Type B pancreatic cell (in vitro differentiated cells): ENCODE data around the gene ZNF674. TPM values are rescaled to one million over a fixed set of nuclear protein-coding genes. Genes with fewer than 3 reads are reported as not detected.
"Not testable (repeated sequence)": the region's sequence is repeated elsewhere in the genome, so short reads cannot be mapped to it uniquely, and the experiment has no call there.

ENCODE experiments used
- DNase-seq: peaks from one replicate; pipeline ENCODE4 v3.0.0; 2021; ENCODE audit warnings: mixed read lengths; ENCODE audit not compliant: unreplicated experiment; ENCODE audit errors: extremely low spot score
- H3K27ac Mint-ChIP-seq: 2 replicates; pipeline ENCODE4 v1.8.0; 2021; ENCODE audit warnings: mild to moderate bottlenecking, mixed read lengths
- H3K27me3 Mint-ChIP-seq: 2 replicates; pipeline ENCODE4 v1.8.0; 2021; ENCODE audit warnings: mixed read lengths
- H3K36me3 Mint-ChIP-seq: 2 replicates; pipeline ENCODE4 v1.8.0; 2021; ENCODE audit warnings: mixed read lengths
- H3K4me1 Mint-ChIP-seq: one replicate; pipeline ENCODE4 v1.8.0; 2021; ENCODE audit warnings: mixed read lengths; ENCODE audit not compliant: unreplicated experiment
- H3K4me3 Mint-ChIP-seq: 2 replicates; pipeline ENCODE4 v1.8.0; 2021; ENCODE audit warnings: mild to moderate bottlenecking, mixed read lengths
- H3K9me3 Mint-ChIP-seq: 2 replicates; pipeline ENCODE4 v1.8.0; 2021; ENCODE audit warnings: mixed read lengths
- CTCF ChIP-seq: fragments of 200-600 bp; sonication (generic); conservative IDR thresholded peaks from 2 replicates; pipeline ENCODE4 v1.5.0; 2021; ENCODE audit warnings: antibody characterized with exemption, mild to moderate bottlenecking
- total RNA-seq: library from RNA; stranded (reverse); gene quantifications from 2 replicates; pipeline ENCODE4 v1.2.1, GENCODE V29; 2021; ENCODE audit warnings: low replicate concordance

The ZNF674 gene
- total RNA-seq, 1 donor from 2014 or later, result 3.5 TPM

- no peaks in the 10 kb centered on the region for H3K9me3 Mint-ChIP-seq
- no peak overlapping the region for H3K4me3 Mint-ChIP-seq
Observed at GRCh38 chrX:46551494-46552128, 6.4 kb upstream of the ZNF674 start.

DNA sequence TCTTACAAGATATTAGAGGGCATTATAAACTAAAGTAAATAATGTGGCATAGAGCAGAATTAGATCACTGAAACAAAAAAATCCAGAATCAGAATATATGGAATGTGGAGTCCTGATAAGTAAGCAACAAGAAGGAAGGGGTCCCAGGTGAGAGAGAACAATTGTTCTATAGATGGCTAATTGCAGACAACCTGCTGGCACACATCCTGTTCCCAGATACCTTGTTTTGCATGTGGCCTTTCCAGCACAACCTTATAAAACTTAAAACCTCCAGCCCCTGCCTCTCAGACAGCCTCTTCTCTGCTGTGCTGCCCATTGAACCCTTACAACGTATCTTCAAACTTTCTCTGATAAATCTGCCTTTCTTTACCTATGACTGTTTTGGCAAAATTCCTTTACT lies 4.7 kb upstream of the ZNF674 start:
- Mint-ChIP-seq H3K4me1 (peaks cover 8% of the 10 kb centered on the region), H3K27me3 (no peaks in the 10 kb centered on the region), H3K27ac (no peak overlapping the region), H3K4me3 (no peak overlapping the region), H3K36me3 (peaks cover 3% of the 10 kb centered on the region), H3K9me3 (no peaks in the 10 kb centered on the region)
- TF ChIP-seq CTCF, result no peak
- no peak for DNase-seq

More at GRCh38 chrX:46551494-46552128, 6.4 kb upstream of the ZNF674 start:
- DNase-seq, result no peak
- Mint-ChIP-seq H3K4me1 (peaks cover 4% of the 10 kb centered on the region), H3K27ac (no peak overlapping the region), H3K36me3 (peaks cover 3% of the 10 kb centered on the region), H3K27me3 (no peaks in the 10 kb centered on the region)
- TF ChIP-seq CTCF, result no peak

DNA sequence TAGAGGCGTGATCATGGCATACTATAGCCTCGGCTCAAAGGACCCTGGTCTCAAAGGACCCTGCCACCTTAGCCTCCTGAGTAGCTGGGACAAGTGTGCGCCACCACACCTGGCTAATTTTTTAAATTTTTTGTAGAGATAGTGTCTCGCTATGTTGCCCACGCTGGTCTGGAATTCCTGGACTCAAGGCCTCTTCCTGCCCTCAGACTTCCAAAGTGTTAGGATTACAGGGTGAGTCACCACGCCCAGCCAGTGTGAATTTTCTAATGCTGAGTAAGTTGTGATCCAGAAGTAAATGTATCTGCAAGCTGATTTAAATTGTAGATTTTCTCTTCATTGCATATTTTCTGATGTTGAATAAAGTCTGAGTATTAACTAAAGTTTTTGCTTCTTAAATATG lies 2.6 kb upstream of the ZNF674 start:
- no peak overlapping the region for H3K4me3 Mint-ChIP-seq
- H3K36me3 Mint-ChIP-seq, result peaks cover 3% of the 10 kb centered on the region

DNA sequence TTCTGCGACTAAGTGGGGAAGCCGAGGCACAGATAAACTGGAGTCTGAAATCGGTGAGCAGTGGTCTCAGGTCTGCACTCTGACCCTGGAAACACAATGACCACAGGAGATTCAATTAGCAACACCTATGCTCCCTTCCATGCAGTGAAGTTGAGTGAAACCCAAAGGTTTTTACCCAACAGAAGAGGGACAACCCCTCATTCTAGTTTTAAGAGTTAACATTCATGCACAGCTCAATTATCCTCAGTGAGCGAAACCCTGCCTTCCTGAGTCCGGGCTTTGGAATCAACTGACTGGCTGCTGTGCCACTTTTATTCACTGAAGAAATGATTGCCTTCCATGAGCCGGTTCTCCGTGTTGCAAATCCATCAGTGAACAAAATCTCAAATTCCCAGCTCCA lies 694 bp downstream of the ZNF674 start:
- not testable (repeated sequence) for H3K36me3 Mint-ChIP-seq, H3K4me1 Mint-ChIP-seq, DNase-seq, H3K27me3 Mint-ChIP-seq, H3K9me3 Mint-ChIP-seq
- peak overlapping the region; percentile 98 for H3K4me3 Mint-ChIP-seq
- peak overlapping the region; percentile 95 for H3K27ac Mint-ChIP-seq

More for the DNA sequence above, 2.6 kb upstream of the ZNF674 start:
- H3K9me3 Mint-ChIP-seq, result no peaks in the 10 kb centered on the region
- peaks cover 6% of the 10 kb centered on the region for H3K4me1 Mint-ChIP-seq
- TF ChIP-seq CTCF, result no peak
- no peaks in the 10 kb centered on the region for H3K27me3 Mint-ChIP-seq
- no peak for DNase-seq
- H3K27ac Mint-ChIP-seq, result no peak overlapping the region

DNA sequence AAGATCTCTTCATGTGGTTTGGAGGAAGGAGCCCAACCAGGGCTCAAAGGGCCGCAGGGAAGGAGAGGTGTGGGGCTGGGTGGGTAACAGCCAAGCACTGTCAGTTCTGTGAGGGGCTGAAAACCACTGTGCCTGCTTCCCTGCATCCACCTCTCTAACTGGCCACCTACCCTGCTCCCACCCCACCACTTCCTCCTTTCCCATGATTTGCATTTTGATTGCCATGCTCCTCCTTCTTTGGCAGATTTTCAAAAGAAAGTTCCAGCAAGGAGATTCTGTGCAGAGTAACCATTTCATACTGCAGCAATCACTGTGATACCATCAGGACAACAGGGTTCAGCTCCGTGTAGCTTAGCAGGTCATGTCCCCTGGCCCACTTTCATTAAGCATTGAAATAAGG lies 1.8 kb downstream of the ZNF674 start:
- no peak for TF ChIP-seq CTCF
- Mint-ChIP-seq H3K9me3 (no peaks in the 10 kb centered on the region), H3K36me3 (no peaks in the 10 kb centered on the region), H3K27me3 (no peaks in the 10 kb centered on the region), H3K4me3 (no peak overlapping the region), H3K27ac (peak overlapping the region; percentile 11), H3K4me1 (peaks cover 6% of the 10 kb centered on the region)
- no peak for DNase-seq

- H3K27me3 Mint-ChIP-seq, result no peaks in the 10 kb centered on the region
- TF ChIP-seq CTCF, result no peak
- no peak overlapping the region for H3K27ac Mint-ChIP-seq
- H3K4me3 Mint-ChIP-seq, result no peak overlapping the region
- H3K4me1 Mint-ChIP-seq, result no peaks in the 10 kb centered on the region
- no peak for DNase-seq
- peaks cover 4% of the 10 kb centered on the region for H3K36me3 Mint-ChIP-seq
- H3K9me3 Mint-ChIP-seq, result no peaks in the 10 kb centered on the region
Observed at GRCh38 chrX:46531442-46531841, 13.8 kb downstream of the ZNF674 start.

GRCh38 chrX:46530404-46530908 lies 14.8 kb downstream of the ZNF674 start:
- not testable (repeated sequence) for H3K9me3 Mint-ChIP-seq, H3K4me3 Mint-ChIP-seq, DNase-seq, H3K36me3 Mint-ChIP-seq, H3K4me1 Mint-ChIP-seq, H3K27me3 Mint-ChIP-seq, H3K27ac Mint-ChIP-seq

DNA sequence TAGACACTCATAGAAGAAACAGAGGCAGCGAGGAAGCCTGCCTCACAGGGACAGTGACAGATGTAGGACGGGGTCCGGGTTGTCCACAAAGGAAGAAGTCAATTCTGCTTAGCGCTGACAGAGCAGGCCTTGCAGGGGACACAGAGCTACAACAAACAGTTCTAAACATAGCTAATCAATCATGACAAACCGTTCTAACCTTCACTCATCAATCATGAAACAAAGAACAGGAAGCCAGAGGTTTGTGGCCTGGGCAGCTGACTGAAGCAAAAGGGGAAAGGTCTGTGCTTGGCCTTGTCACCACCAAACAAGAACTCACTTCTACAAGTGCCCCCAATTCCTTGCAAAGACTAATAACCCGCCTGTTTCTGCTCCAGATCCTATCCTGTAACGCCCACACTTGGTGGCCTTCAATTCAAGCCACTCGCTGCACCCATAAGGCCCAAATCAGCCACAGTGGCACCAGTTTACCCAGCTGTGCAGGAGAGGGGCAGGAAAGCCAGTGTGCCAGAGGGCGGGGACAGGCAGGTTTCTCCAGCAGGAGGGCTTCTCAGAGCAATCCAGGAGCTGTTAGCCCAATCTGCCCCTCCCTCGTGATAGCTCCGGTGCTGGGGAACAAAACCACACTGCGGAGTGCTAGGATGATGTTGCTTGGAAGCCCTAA lies 15.3 kb downstream of the ZNF674 start:
- not testable (repeated sequence) for H3K27me3 Mint-ChIP-seq, H3K4me3 Mint-ChIP-seq, DNase-seq, H3K4me1 Mint-ChIP-seq, H3K36me3 Mint-ChIP-seq, H3K27ac Mint-ChIP-seq, H3K9me3 Mint-ChIP-seq

DNA sequence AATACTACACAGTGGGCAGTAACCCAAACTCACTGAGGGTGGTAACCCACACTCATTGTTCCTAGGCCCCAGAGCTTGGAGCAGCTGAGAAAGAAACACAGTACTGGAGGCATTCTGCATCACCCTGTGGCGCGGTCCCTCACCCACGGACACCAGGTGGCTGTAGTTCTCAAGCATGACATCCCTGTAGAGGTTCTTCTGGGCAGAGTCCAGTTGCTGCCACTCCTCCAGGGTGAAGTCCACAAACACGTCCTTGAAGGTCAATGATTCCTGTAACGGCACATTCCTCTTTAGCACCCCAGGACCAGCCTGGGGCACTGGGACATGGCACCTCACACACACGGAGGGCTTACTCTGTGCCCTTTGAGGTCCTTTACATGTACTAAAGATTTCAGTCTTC lies 16.6 kb downstream of the ZNF674 start:
- not testable (repeated sequence) for H3K4me1 Mint-ChIP-seq, H3K36me3 Mint-ChIP-seq, H3K27me3 Mint-ChIP-seq, DNase-seq, H3K27ac Mint-ChIP-seq, H3K9me3 Mint-ChIP-seq, H3K4me3 Mint-ChIP-seq
